Measurements from ENCODE around the gene PLD1.
"Not testable (repeated sequence)": the region's sequence is repeated elsewhere in the genome, so short reads cannot be mapped to it uniquely, and the experiment has no call there.

Gene PLD1

DNA sequence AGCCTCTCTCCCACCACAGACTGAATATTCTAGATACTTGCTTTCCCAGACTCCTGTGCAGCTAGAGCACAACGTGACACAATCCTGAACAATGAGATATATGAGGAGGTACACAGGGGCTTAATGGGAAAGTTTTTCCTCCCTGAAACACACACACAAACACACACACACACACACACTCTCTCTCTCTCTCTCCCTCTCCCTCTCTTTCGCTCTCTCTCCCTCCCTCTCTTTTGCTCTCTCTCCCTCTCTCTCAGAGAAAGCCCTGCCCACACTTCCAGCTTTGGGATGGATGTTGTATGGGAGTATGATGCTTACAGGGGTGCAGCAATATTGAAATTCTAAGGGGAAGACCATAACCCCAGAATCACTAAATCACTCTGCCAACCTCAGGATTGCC, 110.1 kb downstream of the PLD1 start:
- H3K4me3 ChIP-seq (ENCODE audit: low read depth, low read length) = no peak overlapping the region
- TF ChIP-seq CTCF (IDR thresholded peaks at IDR 0.05; ENCODE audit: borderline replicate concordance, insufficient read depth, low read depth, low read length) = no peak

DNA sequence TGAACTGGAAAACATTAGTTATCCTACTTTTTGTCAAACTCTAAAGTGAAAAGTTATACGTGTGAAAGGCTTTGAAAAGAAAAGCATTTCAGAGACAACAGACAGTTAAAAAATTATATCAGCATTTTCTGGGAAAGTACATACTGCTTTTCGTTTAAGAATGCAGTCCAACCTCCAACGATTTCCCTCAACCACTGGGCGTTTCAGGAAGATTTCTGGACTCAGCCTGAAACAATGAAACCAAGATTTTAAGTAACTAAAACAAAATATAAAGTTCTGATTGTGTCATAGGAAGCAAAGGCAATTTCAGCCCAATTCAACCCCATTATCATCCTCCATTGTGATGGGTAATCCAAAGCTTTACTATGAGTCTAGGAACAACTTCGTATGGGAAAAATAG, 110.7 kb downstream of the PLD1 start:
- TF ChIP-seq CTCF (IDR thresholded peaks at IDR 0.05; ENCODE audit: borderline replicate concordance, insufficient read depth, low read depth, low read length) = no peak
- no peak overlapping the region for H3K4me3 ChIP-seq (ENCODE audit: low read depth, low read length)

- TF ChIP-seq CTCF (IDR thresholded peaks at IDR 0.05; ENCODE audit: borderline replicate concordance, insufficient read depth, low read depth, low read length) = no peak
- no peak overlapping the region for H3K4me3 ChIP-seq (ENCODE audit: low read depth, low read length)
Observed at GRCh38 chr3:171696805-171697204, 113.5 kb downstream of the PLD1 start.

DNA sequence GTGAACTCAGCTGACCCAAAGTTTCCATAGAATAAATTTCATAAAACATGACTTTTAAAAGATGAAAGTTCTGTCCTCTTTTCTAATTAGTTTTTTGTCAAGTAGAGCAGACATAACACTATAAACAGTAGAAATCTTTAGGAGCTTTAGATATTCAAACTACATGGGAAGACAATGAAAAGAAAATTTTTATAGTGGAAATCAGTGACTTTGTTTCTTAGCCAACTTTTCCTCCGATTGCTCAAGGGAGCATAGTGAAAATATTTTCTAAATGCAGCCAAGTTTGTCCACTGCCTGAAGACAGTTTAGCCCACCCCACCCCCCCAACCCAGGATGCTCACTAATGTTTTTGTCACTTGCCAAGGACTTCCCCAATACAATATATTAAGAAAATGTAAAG, 114.9 kb downstream of the PLD1 start:
- H3K4me3 ChIP-seq (ENCODE audit: low read depth, low read length) = no peak overlapping the region
- no peak for TF ChIP-seq CTCF (IDR thresholded peaks at IDR 0.05; ENCODE audit: borderline replicate concordance, insufficient read depth, low read depth, low read length)

DNA sequence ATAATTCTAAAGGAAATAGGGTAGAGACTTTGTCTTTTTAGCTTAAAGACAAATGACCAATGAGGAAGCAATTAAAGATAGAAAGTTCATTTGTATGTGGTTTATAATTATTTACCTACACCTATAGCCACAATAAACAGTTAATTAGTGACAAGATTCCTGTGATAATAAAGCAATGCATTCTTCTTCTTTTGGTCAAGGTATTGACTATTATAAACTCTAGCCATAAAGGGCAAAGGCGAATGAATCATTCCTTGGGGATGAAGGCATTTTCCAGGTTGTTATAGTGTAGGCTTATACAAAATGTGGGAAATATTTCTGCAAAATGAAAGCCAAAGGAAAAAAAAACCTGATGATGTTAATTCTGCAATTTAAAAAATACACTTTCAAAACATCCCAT, 115.4 kb downstream of the PLD1 start:
- no peak overlapping the region for H3K4me3 ChIP-seq (ENCODE audit: low read depth, low read length)
- TF ChIP-seq CTCF (IDR thresholded peaks at IDR 0.05; ENCODE audit: borderline replicate concordance, insufficient read depth, low read depth, low read length) = no peak

GRCh38 chr3:171692551-171692950, 117.7 kb downstream of the PLD1 start:
- H3K4me3 ChIP-seq (ENCODE audit: low read depth, low read length) = not testable (repeated sequence)

DNA sequence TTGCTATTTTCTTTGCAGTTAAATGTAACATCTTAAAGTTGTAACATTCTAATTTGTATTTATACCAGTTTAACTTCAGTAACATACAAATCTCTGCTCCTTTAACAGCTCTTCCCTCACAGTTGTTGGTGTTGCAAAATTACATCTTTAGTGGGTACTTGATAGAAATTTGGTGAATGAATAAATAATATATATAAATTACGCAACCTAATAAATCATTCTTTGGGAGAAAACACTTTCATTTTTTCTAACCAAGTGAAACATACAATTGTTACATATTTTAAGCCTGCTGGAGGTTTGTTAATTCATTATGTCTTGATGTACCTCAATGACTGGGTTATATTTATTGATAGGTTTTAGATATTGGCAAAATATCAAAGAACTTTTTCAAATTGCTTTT, 118.8 kb downstream of the PLD1 start:
- no peak for TF ChIP-seq CTCF (IDR thresholded peaks at IDR 0.05; ENCODE audit: borderline replicate concordance, insufficient read depth, low read depth, low read length)
- no peak overlapping the region for H3K4me3 ChIP-seq (ENCODE audit: low read depth, low read length)

DNA sequence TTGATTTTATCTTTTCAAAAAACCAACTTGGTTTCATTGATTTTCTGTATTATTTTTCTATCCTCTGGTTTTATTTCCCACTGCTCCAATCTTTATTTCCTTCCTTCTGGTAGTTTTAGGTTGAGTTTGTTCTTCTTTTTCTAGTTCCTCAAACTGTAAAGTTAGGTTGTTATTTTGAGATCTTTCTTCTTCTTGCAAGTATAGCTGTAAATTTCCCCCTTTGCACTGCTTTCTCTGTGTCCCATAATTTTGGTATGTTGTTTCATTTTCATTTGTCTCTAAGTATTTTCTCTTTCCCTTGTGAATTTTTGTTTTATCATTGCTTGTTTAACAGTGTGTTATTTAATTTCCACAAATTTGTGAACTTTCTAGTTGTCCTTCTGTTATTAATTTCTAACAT, 120.0 kb downstream of the PLD1 start:
- no peak for TF ChIP-seq CTCF (IDR thresholded peaks at IDR 0.05; ENCODE audit: borderline replicate concordance, insufficient read depth, low read depth, low read length)
- no peak overlapping the region for H3K4me3 ChIP-seq (ENCODE audit: low read depth, low read length)

All from GM12875 (cell line).